Activated naive CD8-positive, alpha-beta T cell treated with anti-CD3 and anti-CD28 coated beads for 36 hours (primary cell): ENCODE data around the gene PPA1. TPM values are rescaled to one million over a fixed set of nuclear protein-coding genes. Genes with fewer than 3 reads are reported as not detected.
A peak's percentile ranks its signal among the peaks of the same experiment; 100 is the strongest.
"Not testable (repeated sequence)": the region's sequence is repeated elsewhere in the genome, so short reads cannot be mapped to it uniquely, and the experiment has no call there.

Source experiments
- DNase-seq: peaks from one replicate; pipeline ENCODE4 v3.0.0; 2021
- H3K27ac Mint-ChIP-seq: one replicate; pipeline ENCODE4 v1.8.0; 2022; ENCODE audit warnings: mild to moderate bottlenecking, moderate library complexity, mixed read lengths
- H3K27me3 Mint-ChIP-seq: one replicate; pipeline ENCODE4 v1.8.0; 2022; ENCODE audit warnings: mild to moderate bottlenecking, mixed read lengths
- H3K36me3 Mint-ChIP-seq: one replicate; pipeline ENCODE4 v1.8.0; 2021; ENCODE audit warnings: mild to moderate bottlenecking, mixed read lengths
- H3K4me1 Mint-ChIP-seq: one replicate; pipeline ENCODE4 v1.8.0; 2021; ENCODE audit warnings: mixed read lengths
- H3K4me3 Mint-ChIP-seq: one replicate; pipeline ENCODE4 v1.8.0; 2022; ENCODE audit warnings: mild to moderate bottlenecking, moderate library complexity, mixed read lengths
- H3K9me3 Mint-ChIP-seq: one replicate; pipeline ENCODE4 v1.8.0; 2022; ENCODE audit warnings: mixed read lengths
- total RNA-seq, 2 experiments: library from RNA; stranded (reverse); gene quantifications; one replicate each; pipeline ENCODE4 v1.2.3, GENCODE V29; 2021

PPA1 gene
- total RNA-seq, 2 experiments from 2014 or later = 388 to 397 TPM

DNA sequence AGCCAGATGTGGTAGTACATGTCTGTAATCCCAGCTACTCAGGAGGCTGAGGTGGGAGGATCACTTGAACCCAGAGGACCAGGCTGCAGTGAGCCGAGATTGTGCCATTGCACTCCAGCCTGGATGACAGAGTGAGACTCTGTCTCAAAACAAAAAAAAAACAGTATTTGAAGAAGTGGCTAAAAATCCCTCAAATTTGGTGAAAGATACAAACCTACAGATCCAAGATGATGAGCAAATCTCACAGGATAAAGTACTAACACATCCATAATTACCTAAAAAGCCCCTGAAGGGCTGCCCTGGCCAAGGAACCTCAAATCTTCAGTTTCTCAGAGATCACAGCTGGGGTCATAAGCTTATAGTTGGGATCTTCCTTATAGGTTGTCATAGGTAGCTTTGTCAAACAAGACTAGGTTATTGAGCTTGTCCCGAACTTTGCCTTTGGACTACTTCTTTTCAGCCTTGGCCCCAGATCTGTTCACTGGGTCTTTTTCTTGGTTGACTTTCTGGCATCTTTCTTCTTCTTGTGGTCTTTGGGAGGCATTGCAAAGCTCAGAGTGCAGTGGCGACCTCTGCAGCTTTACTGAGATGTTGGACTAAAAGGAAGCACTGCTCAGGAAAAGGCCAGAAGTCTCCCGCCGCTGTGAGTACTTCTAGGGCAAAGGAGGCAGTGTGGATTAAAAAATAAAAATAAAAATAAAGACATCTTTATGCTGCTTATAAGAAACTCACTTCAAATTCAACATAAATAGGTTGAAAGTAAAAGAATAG lies 34.3 kb downstream of the PPA1 start:
- peaks cover 49% of the 10 kb centered on the region for H3K36me3 Mint-ChIP-seq
- H3K4me1 Mint-ChIP-seq = peaks cover 33% of the 10 kb centered on the region
- DNase-seq = no peak
- no peaks in the 10 kb centered on the region for H3K27me3 Mint-ChIP-seq
- H3K27ac Mint-ChIP-seq = no peak overlapping the region
- H3K4me3 Mint-ChIP-seq = no peak overlapping the region
- H3K9me3 Mint-ChIP-seq = no peaks in the 10 kb centered on the region

DNA sequence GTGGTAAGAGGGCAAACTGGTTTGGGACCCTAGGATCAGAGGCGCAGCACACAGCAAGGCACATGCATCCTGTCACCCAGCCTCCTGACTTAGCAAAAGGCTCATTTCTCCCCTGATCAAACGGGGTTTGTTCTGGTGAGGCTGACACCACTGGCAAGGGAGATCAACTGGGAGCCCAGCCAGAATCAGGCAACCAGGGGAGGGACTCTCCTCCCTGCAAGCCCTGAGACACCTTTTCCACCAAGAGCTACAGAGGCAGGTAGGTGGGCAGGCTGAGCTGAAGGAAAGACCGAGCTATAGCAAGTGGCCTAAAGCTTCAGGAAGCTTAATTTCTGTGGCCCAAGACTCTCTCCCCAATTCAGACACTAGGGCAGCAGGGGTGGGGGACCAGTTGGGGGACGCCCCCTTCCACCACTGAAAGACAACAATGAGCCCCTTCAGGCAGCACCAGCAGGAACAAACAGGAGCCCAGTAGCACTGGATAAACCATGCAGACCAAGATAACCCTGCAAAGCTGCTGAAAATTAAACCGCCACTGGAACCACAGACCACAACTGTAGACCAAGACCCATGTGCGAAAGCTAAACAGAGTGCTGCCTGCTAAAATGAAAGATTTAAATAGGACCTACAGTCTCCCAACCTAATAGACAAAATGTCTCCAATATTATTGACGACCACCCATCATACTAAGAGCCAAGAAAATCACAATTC lies 35.8 kb downstream of the PPA1 start:
- H3K4me1 Mint-ChIP-seq = peaks cover 33% of the 10 kb centered on the region
- H3K27me3 Mint-ChIP-seq = no peaks in the 10 kb centered on the region
- DNase-seq = peak; percentile 11
- no peaks in the 10 kb centered on the region for H3K9me3 Mint-ChIP-seq
- H3K36me3 Mint-ChIP-seq = peaks cover 42% of the 10 kb centered on the region
- no peak overlapping the region for H3K4me3 Mint-ChIP-seq
- peak overlapping the region; percentile 17 for H3K27ac Mint-ChIP-seq

DNA sequence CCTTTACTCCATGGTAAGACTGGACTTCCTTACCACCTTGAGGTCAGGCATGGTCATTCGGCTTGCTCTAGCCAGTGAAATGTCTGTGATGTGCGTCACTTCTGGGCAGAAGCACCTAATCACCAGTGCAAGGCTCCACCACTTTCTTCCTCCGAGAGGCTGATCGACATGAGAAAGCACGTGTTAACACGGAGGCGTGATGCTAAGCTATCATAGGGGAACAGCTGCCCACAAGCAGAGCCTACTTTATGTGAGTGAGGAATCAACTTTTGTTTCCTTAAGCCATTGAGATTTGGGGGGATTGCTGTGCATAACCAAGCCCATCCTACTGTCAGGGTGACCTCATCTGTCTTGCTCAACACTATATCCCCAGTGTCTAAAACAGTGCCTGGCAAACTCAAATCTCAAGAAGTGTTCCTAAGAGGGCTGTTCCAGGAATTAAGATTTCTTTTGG lies 39.8 kb downstream of the PPA1 start:
- Mint-ChIP-seq H3K27me3 (no peaks in the 10 kb centered on the region), H3K27ac (no peak overlapping the region), H3K4me3 (no peak overlapping the region), H3K36me3 (peaks cover 13% of the 10 kb centered on the region), H3K4me1 (peaks cover 18% of the 10 kb centered on the region), H3K9me3 (no peaks in the 10 kb centered on the region)
- no peak for DNase-seq

DNA sequence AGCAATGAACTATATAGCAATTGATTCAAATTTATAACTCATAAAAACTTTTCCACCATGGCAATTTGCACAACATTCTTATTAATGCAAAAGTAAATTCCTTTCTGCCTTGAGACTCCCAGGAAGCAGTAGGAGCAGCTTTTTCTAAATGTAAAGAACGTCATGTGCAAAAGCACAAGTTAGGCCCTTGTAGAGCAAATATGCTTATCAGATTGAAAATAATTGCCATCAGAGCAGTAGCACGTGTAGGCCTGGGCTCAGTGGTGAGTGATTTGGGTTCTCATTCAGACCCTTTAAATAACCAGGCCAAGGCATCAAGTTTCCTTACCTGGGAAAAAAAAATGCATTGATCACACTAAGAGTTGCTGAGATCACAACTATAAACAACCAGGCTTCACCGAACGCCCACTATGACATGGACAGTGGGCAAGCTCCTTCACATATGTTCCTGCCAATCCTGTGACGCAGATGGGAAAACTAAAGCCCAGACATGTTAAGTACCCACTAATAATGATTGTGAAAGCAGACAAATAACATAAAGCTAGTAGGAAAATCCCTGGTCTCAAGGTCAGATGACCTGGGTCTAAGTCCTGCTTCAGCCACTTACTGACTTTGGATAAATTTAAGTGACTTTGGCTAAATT lies 40.8 kb downstream of the PPA1 start:
- Mint-ChIP-seq H3K4me1 (peaks cover 9% of the 10 kb centered on the region), H3K9me3 (no peaks in the 10 kb centered on the region), H3K4me3 (no peak overlapping the region), H3K27ac (no peak overlapping the region), H3K27me3 (no peaks in the 10 kb centered on the region), H3K36me3 (peaks cover 5% of the 10 kb centered on the region)
- no peak for DNase-seq

DNA sequence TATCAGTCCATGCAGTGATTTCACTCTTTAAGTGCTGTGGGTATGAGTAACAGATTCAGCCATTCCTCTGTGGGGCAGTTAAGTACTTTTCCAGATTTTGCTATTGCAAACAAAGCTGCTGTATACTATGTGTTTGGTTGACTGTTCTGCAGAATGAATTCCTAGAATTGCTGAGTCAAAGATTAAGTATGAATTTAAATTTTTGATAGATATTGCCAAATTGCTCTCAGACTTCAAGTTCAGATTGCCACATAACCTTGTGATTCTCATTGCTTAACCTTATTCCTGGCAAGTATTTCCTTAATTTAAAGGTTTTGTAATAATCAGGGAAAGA lies 41.3 kb downstream of the PPA1 start:
- Mint-ChIP-seq H3K27ac (no peak overlapping the region), H3K9me3 (no peaks in the 10 kb centered on the region), H3K36me3 (peaks cover 2% of the 10 kb centered on the region), H3K27me3 (no peaks in the 10 kb centered on the region), H3K4me1 (peaks cover 5% of the 10 kb centered on the region), H3K4me3 (no peak overlapping the region)
- DNase-seq = no peak

DNA sequence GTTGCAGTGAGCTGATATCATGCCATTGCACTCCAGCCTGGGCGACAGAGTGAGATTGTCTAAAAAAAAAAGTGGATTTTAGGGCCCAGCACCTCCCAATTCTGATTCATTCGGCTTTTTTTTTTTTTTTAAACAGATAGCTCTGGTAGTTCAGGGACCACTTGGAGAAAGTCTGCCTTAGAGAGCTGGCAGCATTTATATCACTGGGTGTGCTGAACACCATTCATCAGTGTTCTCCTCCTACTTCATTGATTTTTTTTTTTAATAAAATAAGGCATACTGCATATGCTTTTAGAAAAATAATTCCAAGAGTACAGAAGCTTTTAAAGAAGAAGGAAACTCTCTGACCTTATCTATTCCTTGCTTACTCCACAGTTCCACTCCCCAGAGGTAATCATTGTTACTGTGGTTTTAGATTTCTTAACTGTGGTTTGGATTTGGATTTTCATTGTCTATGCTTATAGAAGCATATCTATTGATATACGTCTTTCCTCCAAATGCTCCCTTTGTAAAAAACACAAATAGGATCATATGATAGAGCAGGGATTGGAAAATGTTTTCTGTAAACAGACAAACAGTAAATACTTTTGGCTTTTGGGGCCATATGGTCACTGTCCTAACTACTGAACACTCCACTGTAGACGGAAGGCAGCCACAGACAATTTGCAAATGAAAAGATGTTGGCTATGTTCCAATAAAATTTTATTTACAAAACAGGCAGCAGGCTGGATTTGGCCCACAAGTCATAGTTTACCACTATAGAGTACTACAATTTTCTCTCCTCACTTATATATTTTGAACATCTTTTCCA lies 41.9 kb downstream of the PPA1 start:
- no peaks in the 10 kb centered on the region for H3K36me3 Mint-ChIP-seq
- peaks cover 3% of the 10 kb centered on the region for H3K4me1 Mint-ChIP-seq
- H3K27me3 Mint-ChIP-seq = no peaks in the 10 kb centered on the region
- DNase-seq = no peak
- no peak overlapping the region for H3K27ac Mint-ChIP-seq
- no peak overlapping the region for H3K4me3 Mint-ChIP-seq
- H3K9me3 Mint-ChIP-seq = no peaks in the 10 kb centered on the region

DNA sequence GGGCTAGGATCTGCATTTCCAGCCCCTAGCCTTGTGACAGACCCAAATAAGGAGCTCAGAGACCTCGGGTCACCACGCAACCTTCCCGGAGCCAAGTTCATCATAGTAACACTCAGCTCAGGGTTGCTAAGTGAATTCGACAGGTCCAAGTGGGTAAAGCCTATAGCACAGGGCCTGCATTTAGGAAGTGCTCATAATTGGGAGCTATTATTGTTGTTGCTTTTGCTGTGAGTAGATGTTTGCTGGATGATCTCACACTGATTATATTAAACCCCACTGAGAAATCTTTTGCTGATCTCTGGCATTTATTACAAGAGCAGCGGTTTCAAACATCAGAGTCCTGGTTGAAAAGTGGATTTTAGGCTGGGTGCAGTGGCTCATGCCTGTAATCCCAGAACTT lies 42.6 kb downstream of the PPA1 start:
- Mint-ChIP-seq H3K27me3 (no peaks in the 10 kb centered on the region), H3K27ac (no peak overlapping the region), H3K9me3 (no peaks in the 10 kb centered on the region)

DNA sequence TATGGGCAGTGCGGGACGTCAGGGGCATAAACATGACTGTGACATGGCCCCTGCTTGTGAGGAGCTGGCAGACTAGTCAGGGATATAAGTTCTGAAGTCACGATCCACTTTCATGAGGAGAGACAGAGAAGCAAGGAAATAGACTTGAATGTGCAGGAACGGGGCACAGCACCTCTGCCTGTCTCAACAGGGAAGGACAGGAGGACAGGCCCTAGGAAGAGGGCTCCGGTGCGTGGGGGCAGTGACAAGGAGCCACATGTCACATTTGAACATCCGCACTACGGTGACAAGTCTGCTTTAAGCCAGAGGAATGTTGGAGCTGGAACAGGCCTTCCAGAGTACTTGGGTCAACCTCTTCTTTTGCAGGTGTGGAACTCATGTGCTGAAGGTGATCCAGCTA lies 43.1 kb downstream of the PPA1 start:
- H3K27me3 Mint-ChIP-seq = no peaks in the 10 kb centered on the region
- no peaks in the 10 kb centered on the region for H3K9me3 Mint-ChIP-seq
- H3K36me3 Mint-ChIP-seq = no peaks in the 10 kb centered on the region
- H3K27ac Mint-ChIP-seq = no peak overlapping the region
- H3K4me3 Mint-ChIP-seq = no peak overlapping the region
- DNase-seq = no peak
- peaks cover 3% of the 10 kb centered on the region for H3K4me1 Mint-ChIP-seq

More for the DNA sequence above, 42.6 kb downstream of the PPA1 start:
- Mint-ChIP-seq H3K4me1 (peaks cover 3% of the 10 kb centered on the region), H3K4me3 (no peak overlapping the region), H3K36me3 (no peaks in the 10 kb centered on the region)
- no peak for DNase-seq

DNA sequence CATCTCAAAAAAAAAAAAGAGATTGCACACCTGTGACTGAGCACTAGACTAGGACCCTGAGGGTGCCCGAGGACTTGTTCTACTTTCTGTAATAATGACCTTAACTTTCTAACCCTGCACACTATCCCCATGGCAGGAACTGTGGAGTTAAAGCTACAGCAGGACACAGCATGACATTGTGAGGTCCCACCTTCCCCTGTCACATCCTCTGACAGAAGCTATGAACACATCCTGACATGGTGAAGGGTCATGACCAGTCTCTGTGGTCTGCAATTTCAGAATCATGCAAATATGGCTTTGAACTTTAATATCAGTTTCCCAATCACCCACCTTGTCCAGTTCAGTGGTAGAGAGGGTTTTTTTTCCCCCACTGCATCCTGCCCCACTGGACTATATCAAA lies 44.5 kb downstream of the PPA1 start:
- H3K9me3 Mint-ChIP-seq = no peaks in the 10 kb centered on the region
- no peak overlapping the region for H3K27ac Mint-ChIP-seq
- no peaks in the 10 kb centered on the region for H3K36me3 Mint-ChIP-seq
- peaks cover 3% of the 10 kb centered on the region for H3K4me1 Mint-ChIP-seq
- DNase-seq = no peak
- H3K4me3 Mint-ChIP-seq = no peak overlapping the region
- no peaks in the 10 kb centered on the region for H3K27me3 Mint-ChIP-seq

DNA sequence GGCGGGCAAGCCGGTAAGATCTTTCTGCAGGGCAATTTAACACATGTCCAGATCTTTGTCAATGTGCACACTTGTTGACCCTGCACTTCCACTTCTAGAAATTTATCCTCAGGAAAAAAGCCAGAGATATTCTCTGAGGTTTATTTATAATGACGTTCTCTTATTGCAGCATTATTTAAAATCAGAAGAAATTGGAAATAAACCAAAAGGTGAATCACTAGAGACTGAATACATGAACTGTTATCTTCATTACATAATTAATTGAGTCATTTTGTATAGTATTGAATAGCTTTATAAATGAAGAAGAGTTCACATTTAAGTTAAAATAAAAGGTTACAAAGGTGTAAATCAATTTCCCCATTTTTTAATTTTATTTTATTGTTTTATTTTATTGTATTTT lies 46.7 kb downstream of the PPA1 start:
- H3K27me3 Mint-ChIP-seq = no peaks in the 10 kb centered on the region
- H3K27ac Mint-ChIP-seq = no peak overlapping the region
- H3K4me3 Mint-ChIP-seq = no peak overlapping the region
- H3K36me3 Mint-ChIP-seq = no peaks in the 10 kb centered on the region
- no peak for DNase-seq
- H3K9me3 Mint-ChIP-seq = no peaks in the 10 kb centered on the region
- peaks cover 3% of the 10 kb centered on the region for H3K4me1 Mint-ChIP-seq

DNA sequence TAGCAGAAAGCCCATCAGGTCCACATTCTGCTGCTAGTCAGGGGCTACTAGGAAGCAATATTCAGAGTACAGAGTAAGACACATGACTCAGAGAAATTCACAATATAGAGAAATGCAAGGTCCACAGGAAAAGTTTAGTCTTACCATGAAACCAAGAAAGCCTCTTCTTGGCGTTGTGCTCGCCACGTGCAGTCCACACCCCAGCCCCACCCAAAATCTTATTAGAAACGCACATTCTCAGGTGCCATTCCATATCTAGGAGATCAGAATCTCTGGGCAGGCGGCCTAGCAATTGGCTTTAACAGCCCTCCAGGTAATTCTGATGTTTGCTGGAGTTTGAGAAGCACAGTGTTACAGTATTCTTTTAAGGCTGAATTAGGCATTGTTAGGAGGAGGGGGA lies 47.1 kb downstream of the PPA1 start:
- Mint-ChIP-seq H3K4me1 (peaks cover 3% of the 10 kb centered on the region), H3K27ac (no peak overlapping the region), H3K4me3 (no peak overlapping the region), H3K9me3 (no peaks in the 10 kb centered on the region), H3K27me3 (no peaks in the 10 kb centered on the region), H3K36me3 (no peaks in the 10 kb centered on the region)
- DNase-seq = no peak

DNA sequence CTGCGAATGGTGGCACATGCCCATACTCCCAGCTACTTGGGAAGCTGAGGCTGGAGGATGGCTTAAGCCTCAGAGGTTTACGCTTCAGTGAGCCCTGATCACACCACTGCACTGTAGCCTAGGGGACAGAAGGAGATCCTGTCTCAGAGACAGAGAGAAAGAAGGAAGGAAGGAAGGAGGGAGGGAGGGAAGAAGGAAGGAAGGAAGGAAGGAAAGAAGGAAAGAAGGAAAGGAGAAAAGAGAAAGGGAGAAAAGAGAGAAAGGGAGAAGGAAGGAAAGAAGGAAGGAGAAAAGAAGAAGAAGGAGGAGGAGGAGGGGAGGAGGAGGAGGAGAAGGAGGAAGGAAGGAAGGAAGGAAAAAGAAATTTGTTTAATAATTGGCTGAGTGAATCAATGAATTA lies 49.9 kb downstream of the PPA1 start:
- DNase-seq = no peak
- Mint-ChIP-seq H3K36me3 (peaks cover 1% of the 10 kb centered on the region), H3K27me3 (no peaks in the 10 kb centered on the region), H3K27ac (no peak overlapping the region), H3K9me3 (no peaks in the 10 kb centered on the region), H3K4me1 (no peaks in the 10 kb centered on the region), H3K4me3 (no peak overlapping the region)

DNA sequence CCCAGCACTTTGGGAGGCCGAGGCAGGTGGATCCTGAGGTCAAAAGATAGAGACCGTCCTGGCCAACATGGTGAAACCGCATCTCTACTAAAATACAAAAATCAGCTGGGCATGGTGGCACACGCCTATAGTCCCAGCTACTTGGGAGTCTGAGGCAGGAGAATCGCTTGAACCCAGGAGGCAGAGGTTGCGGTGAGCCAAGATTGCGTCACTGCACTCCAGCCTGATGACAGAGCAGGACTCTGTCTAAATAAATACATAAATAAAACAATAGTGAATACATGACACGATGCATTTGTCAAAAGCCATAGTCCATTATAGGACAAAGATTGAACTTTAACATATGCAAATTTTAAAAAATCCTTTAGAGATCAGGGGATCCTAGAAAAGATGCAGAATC lies 54.0 kb downstream of the PPA1 start:
- not testable (repeated sequence) for H3K4me3 Mint-ChIP-seq, DNase-seq

DNA sequence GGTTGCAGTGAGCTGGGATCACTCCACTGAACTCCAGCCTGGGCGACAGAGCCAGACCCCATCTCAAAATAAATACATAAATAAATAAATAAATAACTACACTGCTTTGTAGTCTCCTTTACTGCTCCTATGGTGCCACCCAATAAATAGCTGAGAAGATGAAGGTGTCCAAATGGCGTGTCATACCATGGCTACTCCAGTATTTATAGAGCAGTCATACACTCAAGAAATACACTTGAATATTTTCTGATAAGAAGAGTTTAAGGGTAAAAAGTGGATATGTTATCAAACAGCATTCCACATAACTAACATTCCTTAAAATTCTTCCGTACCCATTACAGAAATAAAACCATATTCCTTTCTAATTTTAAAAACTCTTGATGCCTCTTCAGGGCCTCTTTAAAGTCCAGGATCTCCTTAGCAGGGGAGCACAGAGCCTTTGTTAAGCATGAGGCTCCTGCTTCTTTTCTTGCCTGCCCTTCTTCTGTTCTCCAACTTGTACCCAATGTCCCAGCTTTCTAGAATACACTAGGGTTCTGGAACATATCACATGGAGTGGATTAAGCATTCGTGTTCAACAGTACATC lies 55.0 kb downstream of the PPA1 start:
- Mint-ChIP-seq H3K4me3 (no peak overlapping the region), H3K36me3 (peaks cover 1% of the 10 kb centered on the region), H3K27ac (no peak overlapping the region), H3K27me3 (no peaks in the 10 kb centered on the region), H3K9me3 (no peaks in the 10 kb centered on the region), H3K4me1 (peaks cover 10% of the 10 kb centered on the region)
- DNase-seq = no peak

More for the DNA sequence above, 54.0 kb downstream of the PPA1 start:
- H3K9me3 Mint-ChIP-seq, H3K27ac Mint-ChIP-seq, H3K36me3 Mint-ChIP-seq, H3K4me1 Mint-ChIP-seq, H3K27me3 Mint-ChIP-seq: not testable (repeated sequence)

DNA sequence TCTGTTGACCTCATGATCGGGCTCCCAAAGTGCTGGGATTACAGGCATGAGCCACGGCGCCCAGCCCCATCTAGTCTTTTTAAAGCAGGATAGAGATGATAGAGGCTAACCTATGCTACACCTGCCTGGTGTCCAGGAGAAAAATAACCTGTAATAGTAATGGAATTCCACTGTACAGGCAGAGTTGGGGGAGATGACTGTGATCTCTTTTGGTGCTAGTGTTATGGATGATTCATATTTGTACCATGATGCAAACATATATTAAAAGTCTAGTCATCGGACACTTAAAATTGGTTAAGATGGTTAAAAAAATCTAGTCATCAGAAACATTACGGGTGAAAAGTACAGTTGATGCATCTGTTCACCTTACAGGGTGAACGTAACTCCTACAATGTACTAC lies 56.8 kb downstream of the PPA1 start:
- peaks cover 17% of the 10 kb centered on the region for H3K4me1 Mint-ChIP-seq
- H3K27ac Mint-ChIP-seq = no peak overlapping the region
- peaks cover 1% of the 10 kb centered on the region for H3K36me3 Mint-ChIP-seq
- H3K27me3 Mint-ChIP-seq = no peaks in the 10 kb centered on the region
- DNase-seq = no peak
- H3K4me3 Mint-ChIP-seq = no peak overlapping the region
- H3K9me3 Mint-ChIP-seq = no peaks in the 10 kb centered on the region
